ENCODE data around the gene KIAA0513. TPM values are rescaled to one million over a fixed set of nuclear protein-coding genes. Genes with fewer than 3 reads are reported as not detected.
A peak's percentile ranks its signal among the peaks of the same experiment; 100 is the strongest.

The KIAA0513 gene
- total RNA-seq, 3 donors from 2014 or later: 31.9 to 36.5 (median 33.5) TPM

- Histone ChIP-seq H3K4me1 (ENCODE audit: low read depth) (peaks cover 30% of the 10 kb centered on the region), H3K9me3 (no peaks in the 10 kb centered on the region), H3K36me3 (ENCODE audit: low read depth) (no peaks in the 10 kb centered on the region), H3K4me3 (no peak overlapping the region)
- TF ChIP-seq CTCF (IDR thresholded peaks at IDR 0.05): no peak
- no peak for DNase-seq
- ATAC-seq: no peak
- intact Hi-C loops (cut with DNase I, micrococcal nuclease): no loop called here
Observed at GRCh38 chr16:85033171-85033570, 5.6 kb downstream of the KIAA0513 start.

GRCh38 chr16:85034591-85035433 is 7.2 kb downstream of the KIAA0513 start:
- TF ChIP-seq CTCF (IDR thresholded peaks at IDR 0.05): no peak
- peak; percentile 17 for ATAC-seq
- intact Hi-C loops (cut with DNase I, micrococcal nuclease): no loop called here

GRCh38 chr16:85036236-85037049 is 8.8 kb downstream of the KIAA0513 start:
- DNase-seq (no peak), ATAC-seq (no peak)
- no peak for TF ChIP-seq CTCF (IDR thresholded peaks at IDR 0.05)
- Histone ChIP-seq H3K9me3 (no peaks in the 10 kb centered on the region), H3K36me3 (ENCODE audit: low read depth) (no peaks in the 10 kb centered on the region), H3K4me1 (ENCODE audit: low read depth) (peaks cover under 1% of the 10 kb centered on the region), H3K4me3 (no peak overlapping the region)
- intact Hi-C loops (cut with DNase I, micrococcal nuclease): no loop called here

More at GRCh38 chr16:85034591-85035433, 7.2 kb downstream of the KIAA0513 start:
- H3K4me3 ChIP-seq: no peak overlapping the region
- no peak for DNase-seq
- H3K9me3 ChIP-seq: no peaks in the 10 kb centered on the region
- H3K36me3 ChIP-seq (ENCODE audit: low read depth): no peaks in the 10 kb centered on the region
- H3K4me1 ChIP-seq (ENCODE audit: low read depth): peaks cover 13% of the 10 kb centered on the region

DNA sequence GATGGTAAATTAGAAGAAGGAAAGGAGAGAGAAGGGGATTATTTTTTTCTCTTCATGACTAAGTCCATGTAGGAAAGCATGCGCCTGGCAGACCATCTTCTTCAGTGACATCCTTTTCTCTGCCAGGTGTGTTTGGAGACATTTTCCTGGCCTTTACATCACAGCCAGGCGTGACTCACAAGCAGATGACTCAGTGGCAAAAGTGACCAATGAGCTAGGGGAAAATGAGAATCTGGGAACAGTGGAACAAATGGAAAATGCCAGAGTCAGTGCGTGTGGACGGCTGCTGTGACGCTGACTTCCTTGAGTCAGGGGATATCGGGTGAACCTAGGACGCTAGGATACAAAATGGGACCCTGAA is 9.4 kb downstream of the KIAA0513 start:
- H3K4me3 ChIP-seq: no peak overlapping the region
- H3K36me3 ChIP-seq (ENCODE audit: low read depth): no peaks in the 10 kb centered on the region
- H3K9me3 ChIP-seq: no peaks in the 10 kb centered on the region
- TF ChIP-seq CTCF (IDR thresholded peaks at IDR 0.05): no peak
- DNase-seq (no peak), ATAC-seq (peak; percentile 44)
- H3K4me1 ChIP-seq (ENCODE audit: low read depth): no peaks in the 10 kb centered on the region
- intact Hi-C loops (cut with DNase I, micrococcal nuclease): no loop called here

GRCh38 chr16:85037721-85038120 is 10.1 kb downstream of the KIAA0513 start:
- ATAC-seq (no peak), DNase-seq (no peak)
- no peak for TF ChIP-seq CTCF (IDR thresholded peaks at IDR 0.05)
- Histone ChIP-seq H3K4me1 (ENCODE audit: low read depth) (no peaks in the 10 kb centered on the region), H3K36me3 (ENCODE audit: low read depth) (no peaks in the 10 kb centered on the region), H3K9me3 (no peaks in the 10 kb centered on the region), H3K4me3 (no peak overlapping the region)
- intact Hi-C loops (cut with DNase I, micrococcal nuclease): no loop called here

Measured in mucosa of descending colon (tissue), 3 donors.